Mammary epithelial cell (primary cell): ENCODE data around the gene OR5AK2.

ENCODE experiments used
- EZH2 ChIP-seq: IDR thresholded peaks from 2 replicates; pipeline ENCODE4 v1.6.1; 2012; ENCODE audit warnings: low read length, inconsistent platforms, borderline replicate concordance
- TF ChIP-seq, protein P1 (sequence below), 2 donors: IDR thresholded peaks in 1 of 2; conservative IDR thresholded peaks in 1 of 2; 2 replicates each; pipeline ENCODE4 v1.5.1; 2011 to 2012; ENCODE audit warnings: inconsistent platforms in 2 of 2, low read length in 2 of 2, mild to moderate bottlenecking in 2 of 2, control low read depth in 1 of 2, low read depth in 1 of 2; ENCODE audit not compliant: insufficient read depth in 1 of 2; ENCODE audit errors: extremely low read depth in 1 of 2

- TF ChIP-seq, protein P1, sequence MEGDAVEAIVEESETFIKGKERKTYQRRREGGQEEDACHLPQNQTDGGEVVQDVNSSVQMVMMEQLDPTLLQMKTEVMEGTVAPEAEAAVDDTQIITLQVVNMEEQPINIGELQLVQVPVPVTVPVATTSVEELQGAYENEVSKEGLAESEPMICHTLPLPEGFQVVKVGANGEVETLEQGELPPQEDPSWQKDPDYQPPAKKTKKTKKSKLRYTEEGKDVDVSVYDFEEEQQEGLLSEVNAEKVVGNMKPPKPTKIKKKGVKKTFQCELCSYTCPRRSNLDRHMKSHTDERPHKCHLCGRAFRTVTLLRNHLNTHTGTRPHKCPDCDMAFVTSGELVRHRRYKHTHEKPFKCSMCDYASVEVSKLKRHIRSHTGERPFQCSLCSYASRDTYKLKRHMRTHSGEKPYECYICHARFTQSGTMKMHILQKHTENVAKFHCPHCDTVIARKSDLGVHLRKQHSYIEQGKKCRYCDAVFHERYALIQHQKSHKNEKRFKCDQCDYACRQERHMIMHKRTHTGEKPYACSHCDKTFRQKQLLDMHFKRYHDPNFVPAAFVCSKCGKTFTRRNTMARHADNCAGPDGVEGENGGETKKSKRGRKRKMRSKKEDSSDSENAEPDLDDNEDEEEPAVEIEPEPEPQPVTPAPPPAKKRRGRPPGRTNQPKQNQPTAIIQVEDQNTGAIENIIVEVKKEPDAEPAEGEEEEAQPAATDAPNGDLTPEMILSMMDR (conservative IDR thresholded peaks at IDR 0.05 in 1 of 2, IDR thresholded peaks at IDR 0.05 in 1 of 2; ENCODE audit: extremely low read depth in 1 of 2, insufficient read depth in 1 of 2, low read depth in 1 of 2, low read length in 2 of 2): no peak
- TF ChIP-seq EZH2: no peak
Measured at GRCh38 chr11:56977314-56977713, 11.4 kb upstream of the OR5AK2 start.
